Spleen (tissue), 7 donors: Measurements from ENCODE around the gene BANF1.

Experiments
- CTCF ChIP-seq, 11 experiments: fragments of 200-600 bp in 7 of 11; fragments of 450-650 bp in 4 of 11; sonication (generic) in 4 of 11; IDR thresholded peaks in 8 of 11; conservative IDR thresholded peaks in 3 of 11; 1 replicate in 7 of 11; 2 replicates in 4 of 11; pipeline versions ENCODE4 v1.4.0 to v1.8.0; 2016 to 2021; ENCODE audit warnings: antibody characterized with exemption in 11 of 11, inconsistent platforms in 4 of 11, mild to moderate bottlenecking in 1 of 11
- POLR2A ChIP-seq, 3 donors: fragments of 450-650 bp; IDR thresholded peaks; one replicate each; pipeline ENCODE4 v1.5.1; 2017; ENCODE audit warnings: antibody characterized with exemption in 3 of 3, mild to moderate bottlenecking in 1 of 3
- POLR2AphosphoS5 ChIP-seq, 3 donors: sonication (generic); formaldehyde crosslinking; IDR thresholded peaks; one replicate each; pipeline ENCODE4 v1.5.1; 2017; ENCODE audit warnings: antibody characterized with exemption in 3 of 3
- donor health status: DM: no; HTN: no; CAD: no; lungs with moderate emphysema.
- donor health status: DM: no; HTN: no; CAD: no.
- donor health status: DM: no; HTN: no; CAD: no.

- TF ChIP-seq CTCF (IDR thresholded peaks at IDR 0.05 in 8 of 11, conservative IDR thresholded peaks at IDR 0.05 in 3 of 11) (no peak), POLR2AphosphoS5 (IDR thresholded peaks at IDR 0.05) (no peak), POLR2A (IDR thresholded peaks at IDR 0.05) (no peak)
Measured at GRCh38 chr11:66017321-66017720, 15.0 kb downstream of the BANF1 start.
